SU-DHL-6 (cell line): ENCODE data around the gene KAZALD1.

ENCODE experiments used
- H2AFZ ChIP-seq: fragments of 200-600 bp; sonication (generic); 2 replicates; pipeline ENCODE4 v1.6.1; 2014; ENCODE audit warnings: low read depth, mild to moderate bottlenecking, moderate library complexity, mixed read lengths, antibody characterized with exemption, low read length; ENCODE audit not compliant: severe bottlenecking
- H3F3A ChIP-seq: fragments of 200-600 bp; shearing (Covaris generic); 2 replicates; pipeline ENCODE4 v1.6.0; 2016; ENCODE audit warnings: antibody characterized with exemption, mild to moderate bottlenecking; ENCODE audit not compliant: insufficient read depth
- H3K27ac ChIP-seq: fragments of 200-600 bp; sonication (generic); 2 replicates; pipeline ENCODE4 v1.5.1; 2016; ENCODE audit warnings: low read depth, mild to moderate bottlenecking, low read length, moderate library complexity, mixed read lengths
- H3K27me3 ChIP-seq: fragments of 200-600 bp; sonication (generic), shearing (Covaris generic); 2 replicates; pipeline ENCODE4 v1.6.0; 2014; ENCODE audit warnings: mild to moderate bottlenecking, low read length
- H3K36me3 ChIP-seq: fragments of 200-600 bp; sonication (generic); 2 replicates; pipeline ENCODE4 v1.6.1; 2014; ENCODE audit warnings: mild to moderate bottlenecking, low read length, mixed read lengths
- H3K4me2 ChIP-seq: fragments of 300-600, 200-600 bp; shearing (Covaris generic), sonication (generic); 2 replicates; pipeline ENCODE4 v1.6.0; 2014; ENCODE audit warnings: low read length, low read depth, mild to moderate bottlenecking; ENCODE audit not compliant: poor library complexity, severe bottlenecking
- H3K4me3 ChIP-seq: fragments of 200-600 bp; sonication (generic); 2 replicates; pipeline ENCODE4 v1.5.1; 2014; ENCODE audit warnings: antibody characterized with exemption, low read length, mild to moderate bottlenecking, mixed read lengths; ENCODE audit not compliant: insufficient read depth, poor library complexity, severe bottlenecking
- H3K79me2 ChIP-seq: fragments of 200-600 bp; sonication (generic); 2 replicates; pipeline ENCODE4 v1.6.1; 2014; ENCODE audit warnings: mild to moderate bottlenecking, low read length, moderate library complexity; ENCODE audit not compliant: insufficient read depth
- H3K9ac ChIP-seq: fragments of 200-600 bp; sonication (generic); 2 replicates; pipeline ENCODE4 v1.7.0; 2014; ENCODE audit warnings: mild to moderate bottlenecking, low read length
- H3K9me2 ChIP-seq: fragments of 200-600 bp; sonication (generic); replicated peaks from 2 replicates; pipeline ENCODE4 v1.6.1; 2014; ENCODE audit warnings: low read length; ENCODE audit not compliant: insufficient read depth
- H3K9me3 ChIP-seq: fragments of 200-600 bp; sonication (generic); 2 replicates; pipeline ENCODE4 v1.6.1; 2014; ENCODE audit warnings: low read length, mixed read lengths; ENCODE audit not compliant: insufficient read depth
- H4K20me1 ChIP-seq: fragments of 200-600 bp; sonication (generic); 2 replicates; pipeline ENCODE4 v1.6.1; 2014; ENCODE audit warnings: low read depth, mild to moderate bottlenecking, antibody characterized with exemption, low read length, moderate library complexity, mixed read lengths
- CTCF ChIP-seq: fragments of 200-600 bp; sonication (generic); IDR thresholded peaks from one replicate; pipeline ENCODE4 v1.5.1; 2017; ENCODE audit warnings: antibody characterized with exemption, mild to moderate bottlenecking, low read length, moderate library complexity; ENCODE audit not compliant: insufficient read depth, poor library complexity, severe bottlenecking
- EZH2phosphoT487 ChIP-seq: fragments of 200-600 bp; sonication (generic), shearing (Covaris generic); conservative IDR thresholded peaks from 2 replicates; pipeline ENCODE4 v1.6.1; 2018; ENCODE audit warnings: mild to moderate bottlenecking, antibody characterized with exemption, low read length, moderate library complexity, mixed read lengths

The KAZALD1 gene

GRCh38 chr10:101041252-101041761, 20.5 kb upstream of the KAZALD1 start:
- H3K4me2 ChIP-seq: no peak overlapping the region
- H3K36me3 ChIP-seq: no peaks in the 10 kb centered on the region
- no peaks in the 10 kb centered on the region for H3K9me3 ChIP-seq
- no peaks in the 10 kb centered on the region for H3K79me2 ChIP-seq
- H3K9ac ChIP-seq: no peak overlapping the region
- peaks cover 11% of the 10 kb centered on the region for H3F3A ChIP-seq
- no peak overlapping the region for H2AFZ ChIP-seq
- no peak overlapping the region for H3K27ac ChIP-seq
- no peaks in the 10 kb centered on the region for H3K27me3 ChIP-seq
- no peak overlapping the region for H3K4me3 ChIP-seq
- TF ChIP-seq CTCF (peak; percentile 78), EZH2phosphoT487 (no peak)
- H4K20me1 ChIP-seq: no peaks in the 10 kb centered on the region
- H3K9me2 ChIP-seq: no peaks in the 10 kb centered on the region

- H3K9me2 ChIP-seq: no peaks in the 10 kb centered on the region
- TF ChIP-seq EZH2phosphoT487 (no peak), CTCF (no peak)
- H3F3A ChIP-seq: peaks cover 11% of the 10 kb centered on the region
- H4K20me1 ChIP-seq: no peaks in the 10 kb centered on the region
- no peaks in the 10 kb centered on the region for H3K27me3 ChIP-seq
- H2AFZ ChIP-seq: peak overlapping the region; percentile 89
- H3K9ac ChIP-seq: peak overlapping the region; percentile 46
- H3K36me3 ChIP-seq: no peaks in the 10 kb centered on the region
- H3K4me2 ChIP-seq: peak overlapping the region; percentile 62
- H3K79me2 ChIP-seq: no peaks in the 10 kb centered on the region
- no peaks in the 10 kb centered on the region for H3K9me3 ChIP-seq
- peak overlapping the region; percentile 48 for H3K4me3 ChIP-seq
- H3K27ac ChIP-seq: no peak overlapping the region
Observed at GRCh38 chr10:101042118-101042517, 19.7 kb upstream of the KAZALD1 start.

GRCh38 chr10:101042667-101043362, 19.0 kb upstream of the KAZALD1 start:
- no peaks in the 10 kb centered on the region for H4K20me1 ChIP-seq
- H2AFZ ChIP-seq: peak overlapping the region; percentile 89
- H3K9me3 ChIP-seq: no peaks in the 10 kb centered on the region
- no peaks in the 10 kb centered on the region for H3K79me2 ChIP-seq
- no peaks in the 10 kb centered on the region for H3K36me3 ChIP-seq
- peak overlapping the region; percentile 48 for H3K4me3 ChIP-seq
- H3K9me2 ChIP-seq: no peaks in the 10 kb centered on the region
- TF ChIP-seq EZH2phosphoT487 (no peak), CTCF (no peak)
- H3K27ac ChIP-seq: no peak overlapping the region
- peaks cover 11% of the 10 kb centered on the region for H3F3A ChIP-seq
- H3K4me2 ChIP-seq: peak overlapping the region; percentile 62
- H3K27me3 ChIP-seq: no peaks in the 10 kb centered on the region
- peak overlapping the region; percentile 46 for H3K9ac ChIP-seq
